Activated naive CD4-positive, alpha-beta T cell treated with anti-CD3 and anti-CD28 coated beads, Interleukin-2, amount 10 ng/mL, durations not matched to agents 7 days and 5 days (primary cell): ENCODE measurements around the gene AK1.

Source experiments
- CTCF ChIA-PET: fragments of 350-600 bp; sonication (Branson Sonifier 250); formaldehyde crosslinking; loops from one replicate; lab custom pipeline; 2021; ENCODE audit warnings: antibody characterized with exemption; lab: Charles Lee
- DNase-seq: peaks from one replicate; pipeline ENCODE4 v3.0.0-alpha.2; 2020
- H3K27ac Mint-ChIP-seq: one replicate; pipeline ENCODE4 v1.8.0; 2021; ENCODE audit warnings: mild to moderate bottlenecking, moderate library complexity, mixed read lengths
- H3K27me3 Mint-ChIP-seq: one replicate; pipeline ENCODE4 v1.8.0; 2021; ENCODE audit warnings: mild to moderate bottlenecking, mixed read lengths
- H3K36me3 Mint-ChIP-seq: one replicate; pipeline ENCODE4 v1.8.0; 2021; ENCODE audit warnings: mixed read lengths
- H3K4me1 Mint-ChIP-seq: one replicate; pipeline ENCODE4 v1.8.0; 2021; ENCODE audit warnings: mixed read lengths
- H3K4me3 Mint-ChIP-seq: one replicate; pipeline ENCODE4 v1.8.0; 2021; ENCODE audit warnings: mild to moderate bottlenecking, moderate library complexity, mixed read lengths
- H3K9me3 Mint-ChIP-seq: one replicate; pipeline ENCODE4 v1.8.0; 2021; ENCODE audit warnings: mixed read lengths

Gene AK1

DNA sequence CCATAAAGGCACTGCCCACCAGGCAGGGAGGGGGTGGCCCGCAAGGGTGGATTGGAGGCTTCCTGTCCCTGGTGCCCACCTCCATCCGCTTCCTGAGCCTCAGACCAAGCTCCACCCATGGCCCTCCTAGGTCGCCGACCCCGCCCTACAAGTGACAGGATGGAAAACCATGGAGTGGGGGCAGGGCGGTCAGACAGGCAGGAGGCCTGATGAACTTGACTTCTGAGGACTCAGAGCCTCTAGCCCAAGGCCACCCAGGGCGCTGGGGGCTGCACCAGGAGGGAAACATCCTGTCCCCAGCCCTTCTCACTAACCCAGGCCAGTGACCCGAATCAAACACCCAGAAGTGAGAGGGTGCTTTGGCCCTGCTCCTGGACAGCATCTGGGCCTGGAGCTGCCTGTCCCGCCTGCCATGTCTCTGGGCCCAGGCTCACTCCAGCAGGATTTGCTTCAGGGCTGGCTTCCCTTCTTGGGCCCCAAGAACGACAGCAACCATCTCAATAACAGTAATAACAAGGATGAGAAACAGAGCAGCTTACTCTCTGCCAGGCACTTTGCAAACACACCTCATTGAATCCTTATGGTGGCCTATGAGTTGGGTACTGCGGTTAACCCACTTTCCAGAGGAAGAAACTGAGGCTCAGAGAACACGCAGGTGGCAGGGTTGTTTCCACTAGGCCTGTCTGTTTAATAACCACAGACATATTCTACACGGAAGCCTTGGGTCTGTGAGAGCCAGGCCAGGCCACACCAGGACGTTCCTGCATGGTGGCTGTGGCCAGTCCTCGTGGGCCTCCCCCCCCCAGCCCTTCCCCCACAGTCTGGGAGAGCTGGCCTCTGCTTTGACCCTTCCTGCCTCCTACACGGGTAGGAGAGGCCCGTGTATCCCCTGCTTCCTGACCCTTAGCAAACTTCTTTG lies 26.3 kb upstream of the AK1 start:
- no peaks in the 10 kb centered on the region for H3K9me3 Mint-ChIP-seq
- CTCF ChIA-PET: interaction anchor here (0.7 to 4.3 kb wide), 4 partner anchors 12 to 119 kb away, joined by 3 to 21 read pairs (median 4); no protein-coding TSS in a partner anchor
- peak overlapping the region; percentile 92 for H3K4me3 Mint-ChIP-seq
- H3K27me3 Mint-ChIP-seq: no peaks in the 10 kb centered on the region
- peaks cover 29% of the 10 kb centered on the region for H3K36me3 Mint-ChIP-seq
- H3K4me1 Mint-ChIP-seq: peaks cover 56% of the 10 kb centered on the region
- peak; percentile 90 for DNase-seq
- H3K27ac Mint-ChIP-seq: peak overlapping the region; percentile 99

- no peaks in the 10 kb centered on the region for H3K27me3 Mint-ChIP-seq
- H3K27ac Mint-ChIP-seq: peak within 1 kb of the TSS; percentile 83
- peak within 1 kb of the TSS; percentile 84 for H3K4me3 Mint-ChIP-seq
- CTCF ChIA-PET: interaction anchor here (1.2 to 1.3 kb wide), 2 partner anchors 9 to 11 kb away, joined by 4 to 5 read pairs; no protein-coding TSS in a partner anchor
- peak; percentile 77 for DNase-seq
- H3K9me3 Mint-ChIP-seq: peaks cover 6% of the 10 kb centered on the region
- peaks cover 53% of the 10 kb centered on the region for H3K36me3 Mint-ChIP-seq
- peaks cover 41% of the 10 kb centered on the region for H3K4me1 Mint-ChIP-seq
Measured at GRCh38 chr9:127899128-127899943, 21.9 kb upstream of the AK1 start, which contains the start of gene ST6GALNAC6. Gene ST6GALNAC6 (minus strand): TSS chr9:127899603. CDS start chr9:127897981, 1,622 bp downstream.

DNA sequence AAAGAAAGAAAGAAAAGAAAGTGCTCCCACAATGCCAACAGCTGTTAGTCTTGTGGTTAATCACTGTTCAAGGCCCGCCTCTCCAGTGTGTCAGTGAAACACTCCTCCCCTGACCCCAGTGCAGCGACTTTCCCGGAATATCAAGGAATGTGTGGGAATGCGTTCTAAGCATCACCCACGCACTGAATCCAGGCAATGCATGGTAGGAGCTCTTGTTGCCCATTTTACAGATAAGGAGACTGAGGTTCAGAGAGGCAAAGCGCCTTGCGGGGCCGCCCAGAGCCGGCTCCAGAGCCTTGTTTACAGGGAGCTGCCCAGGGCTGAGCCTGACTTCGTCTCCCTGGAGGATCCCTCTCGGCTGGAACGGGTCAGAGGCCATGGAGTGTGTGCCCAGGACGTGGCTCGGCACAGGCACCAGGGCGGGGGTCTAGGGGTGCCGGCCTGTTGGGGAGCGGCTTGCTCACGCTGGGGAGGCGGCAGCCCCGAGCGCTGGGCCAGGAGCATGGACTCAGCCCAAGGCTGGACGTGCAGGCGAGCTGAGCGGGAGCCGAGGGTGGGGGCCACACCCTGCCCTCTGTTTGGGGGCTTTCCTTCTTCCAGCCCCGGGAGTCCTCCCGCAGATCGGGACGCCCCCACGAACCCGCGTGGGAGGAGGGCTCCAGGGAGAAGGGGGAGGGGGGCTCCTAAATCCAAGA lies 21.1 kb upstream of the AK1 start:
- H3K4me1 Mint-ChIP-seq: peaks cover 38% of the 10 kb centered on the region
- CTCF ChIA-PET: interaction anchor here (1.2 kb wide), 2 partner anchors 9 to 11 kb away, joined by 4 to 5 read pairs; no protein-coding TSS in a partner anchor
- H3K27me3 Mint-ChIP-seq: no peaks in the 10 kb centered on the region
- H3K9me3 Mint-ChIP-seq: peaks cover 12% of the 10 kb centered on the region
- H3K36me3 Mint-ChIP-seq: peaks cover 55% of the 10 kb centered on the region
- H3K4me3 Mint-ChIP-seq: peak overlapping the region; percentile 81
- DNase-seq: peak; percentile 36
- H3K27ac Mint-ChIP-seq: peak overlapping the region; percentile 54

DNA sequence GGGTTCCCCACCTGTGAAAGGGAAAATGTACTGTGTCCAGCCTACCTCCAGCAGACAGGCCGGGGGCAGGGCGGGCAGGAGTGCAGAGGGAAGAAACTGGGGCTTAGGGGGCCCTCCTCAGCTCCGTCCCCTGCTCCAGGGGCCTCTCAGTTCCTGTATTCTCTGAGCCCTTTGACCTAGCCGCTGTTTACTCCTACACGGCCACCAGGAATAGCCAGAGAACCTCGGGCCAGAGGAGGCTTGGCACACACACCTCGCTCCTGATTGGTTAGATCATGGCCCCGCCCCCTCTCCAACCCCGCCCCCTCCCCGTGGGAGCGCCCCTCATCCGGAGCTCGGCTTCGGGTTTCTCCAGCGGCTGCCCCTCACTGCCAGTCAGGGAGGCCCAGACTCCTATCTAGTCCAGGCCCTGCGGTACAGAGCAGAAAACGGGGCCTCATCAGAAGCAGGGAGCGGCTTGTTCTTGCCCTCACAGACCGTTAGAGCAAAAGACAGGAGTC lies 19.8 kb upstream of the AK1 start:
- Mint-ChIP-seq H3K4me3 (peak overlapping the region; percentile 28), H3K36me3 (peaks cover 66% of the 10 kb centered on the region), H3K9me3 (peaks cover 21% of the 10 kb centered on the region), H3K4me1 (peaks cover 42% of the 10 kb centered on the region), H3K27me3 (no peaks in the 10 kb centered on the region), H3K27ac (no peak overlapping the region)
- CTCF ChIA-PET: no interaction called here
- peak; percentile 40 for DNase-seq

GRCh38 chr9:127896395-127897192 lies 19.1 kb upstream of the AK1 start:
- no peak for DNase-seq
- H3K9me3 Mint-ChIP-seq: peaks cover 21% of the 10 kb centered on the region
- peaks cover 36% of the 10 kb centered on the region for H3K4me1 Mint-ChIP-seq
- peaks cover 67% of the 10 kb centered on the region for H3K36me3 Mint-ChIP-seq
- H3K27ac Mint-ChIP-seq: no peak overlapping the region
- no peaks in the 10 kb centered on the region for H3K27me3 Mint-ChIP-seq
- no peak overlapping the region for H3K4me3 Mint-ChIP-seq
- CTCF ChIA-PET: no interaction called here

DNA sequence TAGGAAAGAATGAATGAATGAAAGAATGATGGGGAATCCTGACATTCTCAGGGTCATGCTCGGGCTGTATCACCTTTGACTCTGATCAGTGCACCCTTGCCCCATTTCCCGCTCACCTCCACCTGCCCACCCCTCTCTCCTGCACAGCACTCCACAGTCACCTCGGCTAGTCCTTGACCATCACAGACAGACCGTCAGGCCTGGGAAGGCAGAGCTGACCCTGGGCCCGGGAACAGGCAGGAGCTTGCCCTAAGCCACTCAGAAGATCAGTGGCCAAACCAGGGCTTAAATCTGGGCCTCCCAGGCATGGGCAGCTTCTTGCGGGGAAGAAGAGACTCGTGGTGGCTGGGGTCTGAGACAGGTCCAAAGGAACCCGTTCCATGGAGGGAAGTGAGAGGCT lies 18.3 kb upstream of the AK1 start:
- peaks cover 21% of the 10 kb centered on the region for H3K9me3 Mint-ChIP-seq
- H3K4me3 Mint-ChIP-seq: no peak overlapping the region
- peaks cover 33% of the 10 kb centered on the region for H3K4me1 Mint-ChIP-seq
- H3K36me3 Mint-ChIP-seq: peaks cover 69% of the 10 kb centered on the region
- no peak overlapping the region for H3K27ac Mint-ChIP-seq
- DNase-seq: no peak
- H3K27me3 Mint-ChIP-seq: no peaks in the 10 kb centered on the region
- CTCF ChIA-PET: interaction anchor here (1.4 kb wide), 1 partner anchor 14 kb away, joined by 6 read pairs; no protein-coding TSS in a partner anchor

DNA sequence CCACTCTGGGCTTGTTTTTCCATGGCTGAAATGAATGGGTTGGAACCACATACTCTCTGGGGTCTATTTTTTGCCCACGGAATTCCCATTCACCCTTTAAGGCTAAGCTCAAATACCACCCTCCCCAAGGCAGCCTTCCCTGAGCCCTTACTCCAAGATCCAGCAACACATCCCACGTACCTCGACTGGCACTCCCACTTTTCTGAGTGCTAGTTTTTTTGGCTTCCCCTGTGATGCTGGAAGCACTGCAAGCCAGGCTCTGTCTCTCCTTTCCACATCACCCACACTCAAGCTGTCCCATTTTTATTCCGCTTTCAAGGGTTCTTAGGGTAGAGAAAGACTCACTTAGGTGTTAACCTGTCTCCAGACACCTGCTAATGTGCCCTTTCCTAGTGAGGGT lies 15.9 kb upstream of the AK1 start:
- no peak overlapping the region for H3K27ac Mint-ChIP-seq

GRCh38 chr9:127892831-127893230 lies 15.4 kb upstream of the AK1 start:
- CTCF ChIA-PET: no interaction called here
- Mint-ChIP-seq H3K36me3 (peaks cover 72% of the 10 kb centered on the region), H3K9me3 (peaks cover 21% of the 10 kb centered on the region), H3K4me3 (no peak overlapping the region), H3K27ac (no peak overlapping the region), H3K27me3 (no peaks in the 10 kb centered on the region), H3K4me1 (peaks cover 21% of the 10 kb centered on the region)
- DNase-seq: no peak

More for the DNA sequence above, 15.9 kb upstream of the AK1 start:
- H3K27me3 Mint-ChIP-seq: no peaks in the 10 kb centered on the region
- peaks cover 24% of the 10 kb centered on the region for H3K4me1 Mint-ChIP-seq
- CTCF ChIA-PET: no interaction called here
- H3K4me3 Mint-ChIP-seq: no peak overlapping the region
- DNase-seq: no peak
- peaks cover 73% of the 10 kb centered on the region for H3K36me3 Mint-ChIP-seq
- H3K9me3 Mint-ChIP-seq: peaks cover 21% of the 10 kb centered on the region

DNA sequence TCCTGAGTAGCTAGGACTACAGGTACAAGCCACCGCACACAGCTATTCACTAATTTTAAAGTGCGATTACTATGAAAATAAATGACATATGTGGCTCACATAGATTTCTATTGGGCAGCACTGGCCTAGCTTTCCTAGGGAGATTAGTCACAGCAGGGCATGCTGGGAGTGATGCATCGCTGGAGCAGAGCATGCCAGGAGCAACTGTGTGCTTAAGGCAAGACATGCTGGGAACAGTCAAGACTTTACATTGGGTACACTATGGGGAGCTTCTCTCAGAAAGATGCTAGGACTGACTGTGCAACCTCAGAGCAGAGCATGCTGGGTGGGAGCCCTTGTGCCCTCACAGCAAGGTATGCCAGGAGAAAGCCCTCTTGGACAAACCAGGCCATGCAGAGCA lies 12.6 kb upstream of the AK1 start:
- peaks cover 17% of the 10 kb centered on the region for H3K4me1 Mint-ChIP-seq
- peaks cover 19% of the 10 kb centered on the region for H3K9me3 Mint-ChIP-seq
- no peaks in the 10 kb centered on the region for H3K27me3 Mint-ChIP-seq
- H3K4me3 Mint-ChIP-seq: no peak overlapping the region
- DNase-seq: no peak
- CTCF ChIA-PET: interaction anchor here (1.3 to 1.7 kb wide), 3 partner anchors 9 to 31 kb away, joined by 5 to 7 read pairs (median 5); no protein-coding TSS in a partner anchor
- H3K27ac Mint-ChIP-seq: no peak overlapping the region
- peaks cover 67% of the 10 kb centered on the region for H3K36me3 Mint-ChIP-seq

GRCh38 chr9:127887792-127888191 lies 10.3 kb upstream of the AK1 start:
- Mint-ChIP-seq H3K36me3 (peaks cover 56% of the 10 kb centered on the region), H3K27ac (no peak overlapping the region), H3K27me3 (no peaks in the 10 kb centered on the region), H3K4me1 (peaks cover 15% of the 10 kb centered on the region), H3K9me3 (peaks cover 3% of the 10 kb centered on the region), H3K4me3 (no peak overlapping the region)
- CTCF ChIA-PET: interaction anchor here (0.9 to 1.6 kb wide), 4 partner anchors 18 to 82 kb away, joined by 3 to 7 read pairs (median 4); no protein-coding TSS in a partner anchor
- no peak for DNase-seq

- CTCF ChIA-PET: interaction anchor here (1.6 kb wide), 1 partner anchor 35 kb away, joined by 7 read pairs; no protein-coding TSS in a partner anchor
- H3K4me3 Mint-ChIP-seq: no peak overlapping the region
- H3K4me1 Mint-ChIP-seq: peaks cover 13% of the 10 kb centered on the region
- DNase-seq: no peak
- no peaks in the 10 kb centered on the region for H3K27me3 Mint-ChIP-seq
- H3K9me3 Mint-ChIP-seq: no peaks in the 10 kb centered on the region
- H3K27ac Mint-ChIP-seq: no peak overlapping the region
- peaks cover 47% of the 10 kb centered on the region for H3K36me3 Mint-ChIP-seq
Measured at GRCh38 chr9:127886401-127886972, 9.0 kb upstream of the AK1 start.

DNA sequence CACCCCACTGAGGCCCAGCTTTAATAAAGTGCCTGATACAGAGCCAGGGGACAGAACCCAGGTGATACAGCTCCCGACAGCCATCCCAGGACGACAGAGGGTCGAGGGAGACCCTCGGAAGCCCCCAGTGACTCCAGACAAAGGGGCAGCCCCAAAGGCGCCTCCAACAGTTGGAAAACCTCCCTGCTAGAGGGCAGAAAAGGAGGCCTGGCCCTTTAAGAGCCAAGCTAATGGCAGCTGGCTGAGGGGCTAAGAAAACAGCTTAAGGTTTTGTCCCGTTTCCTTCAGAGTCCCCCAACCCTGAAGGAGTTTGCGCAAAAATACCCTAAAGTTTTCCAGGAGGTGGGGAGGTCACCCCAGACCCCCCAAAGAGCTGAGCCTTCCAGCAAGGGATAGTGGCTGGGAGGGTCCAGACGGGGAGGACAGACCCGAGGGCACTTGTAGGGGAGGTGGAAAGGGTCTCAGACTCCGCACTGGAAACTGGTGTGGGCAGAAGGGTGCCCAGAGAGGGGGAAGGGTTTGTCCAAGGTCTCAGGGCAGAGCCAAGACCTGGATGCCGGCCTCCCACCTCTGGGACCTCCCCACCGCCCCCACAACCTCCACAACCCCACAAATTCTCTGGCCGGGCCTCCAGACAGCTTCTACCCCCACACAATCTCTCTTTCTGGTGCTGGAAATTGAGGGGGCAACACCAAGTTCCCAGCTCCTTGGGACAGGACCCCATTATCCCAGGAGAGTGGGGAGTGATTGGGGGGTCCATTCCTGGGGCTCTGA lies 8.2 kb upstream of the AK1 start:
- no peak for DNase-seq
- H3K27ac Mint-ChIP-seq: no peak overlapping the region
- H3K36me3 Mint-ChIP-seq: peaks cover 41% of the 10 kb centered on the region
- H3K27me3 Mint-ChIP-seq: no peaks in the 10 kb centered on the region
- CTCF ChIA-PET: interaction anchor here (1.1 kb wide), 1 partner anchor 16 kb away, joined by 4 read pairs; no protein-coding TSS in a partner anchor
- no peak overlapping the region for H3K4me3 Mint-ChIP-seq
- H3K4me1 Mint-ChIP-seq: peaks cover 12% of the 10 kb centered on the region
- H3K9me3 Mint-ChIP-seq: no peaks in the 10 kb centered on the region
